Right lobe of liver (tissue), 6 donors: Measurements from ENCODE around the gene FOXRED1. TPM values are rescaled to one million over a fixed set of nuclear protein-coding genes. Genes with fewer than 3 reads are reported as not detected.

Experiments used
- ATAC-seq, 4 donors: fragments of 200-7000 bp; cut with Tn5 transposase; one replicate each; pipeline ENCODE4 v1.9.1; 2020; ENCODE audit warnings: mild to moderate bottlenecking in 4 of 4, moderate library complexity in 4 of 4
- DNase-seq, 3 donors: peaks; one replicate each; pipeline ENCODE4 v3.0.0-alpha.2; 2020
- H3K27ac ChIP-seq, 3 donors: fragments of 200-600 bp; one replicate each; pipeline ENCODE4 v1.8.0; 2022
- H3K27me3 ChIP-seq, 2 donors: fragments of 200-600 bp; one replicate each; pipeline ENCODE4 v1.8.0; 2022
- H3K36me3 ChIP-seq, 4 donors: fragments of 200-600 bp; sonication (generic) in 1 of 4; one replicate each; pipeline versions ENCODE4 v1.5.1 to v1.8.0; 2017 to 2022; ENCODE audit warnings: control low read depth in 1 of 4
- H3K4me1 ChIP-seq, 4 donors: fragments of 200-600 bp; sonication (generic) in 1 of 4; one replicate each; pipeline versions ENCODE4 v1.5.1 to v1.8.0; 2017 to 2022; ENCODE audit warnings: control low read depth in 1 of 4
- H3K4me3 ChIP-seq, 3 donors: fragments of 200-600 bp; one replicate each; pipeline ENCODE4 v1.8.0; 2022
- H3K9me3 ChIP-seq, 4 donors: fragments of 200-600 bp; sonication (generic) in 1 of 4; one replicate each; pipeline versions ENCODE4 v1.5.1 to v1.8.0; 2017 to 2022; ENCODE audit warnings: control low read depth in 1 of 4
- CTCF ChIP-seq, 4 donors: fragments of 200-600 bp in 3 of 4; fragments of 450-650 bp in 1 of 4; IDR thresholded peaks; one replicate each; pipeline versions ENCODE4 v1.5.1 to v1.8.0; 2016 to 2022; ENCODE audit warnings: antibody characterized with exemption in 4 of 4, mild to moderate bottlenecking in 2 of 4
- POLR2A ChIP-seq: fragments of 450-650 bp; IDR thresholded peaks from one replicate; pipeline ENCODE4 v1.6.1; 2017; ENCODE audit warnings: antibody characterized with exemption, mild to moderate bottlenecking
- WGBS: methylation state at CpG from one replicate; pipeline ENCODE4 v1.1.6; 2018; ENCODE audit warnings: low coverage, low lambda C conversion rate; ENCODE audit not compliant: insufficient coverage; ENCODE audit errors: missing lambda C conversion rate; 5-methylcytosine and 5-hydroxymethylcytosine counted together
- intact Hi-C, 2 donors: fragments of 100-400 bp; cut with DNase I; formaldehyde crosslinking; loops; one replicate each; pipeline versions ENCODE4 v1.11.2 to v1.14.1; 2022
- total RNA-seq, 6 experiments: library from RNA; depleted of rRNA in 2 of 6; stranded (reverse); fragments of >200 nt in 2 of 6; fragmentation: NEBNext Ultra II Directional in 3 of 6; extraction: Animal tissue kit (Norgen Biotek cat#: 25700) in 3 of 6; gene quantifications; one replicate each; pipeline versions ENCODE4 v1.1.0 to v1.2.4, GENCODE V29; 2016 to 2023
- donor health status: DM: no; HTN: yes; CAD: no.
- donor health status: DM: no; HTN: no; CAD: no.
- donor health status: DM: no; HTN: no; CAD: no.
- donor health status: DM: no; HTN: yes; CAD: no.
- donor health status: DM: no; HTN: yes; CAD: no.

FOXRED1 gene
- total RNA-seq, 6 experiments from 2014 or later: 18.6 to 50.2 (median 39.8) TPM

- no peak for DNase-seq
- H3K27ac ChIP-seq: no peak overlapping the region
- no peaks in the 10 kb centered on the region for H3K27me3 ChIP-seq
- WGBS: 92% methylated on average over 2 of the region's 8 CpGs
- H3K9me3 ChIP-seq: no peaks in the 10 kb centered on the region
- no peak for TF ChIP-seq CTCF (IDR thresholded peaks at IDR 0.05)
- TF ChIP-seq POLR2A: no peak
- intact Hi-C loops: loop anchor here in 1 of 2 donors (10.0 kb wide), 1 partner anchor 51 kb away; the partner anchor contains the start of genes FAM118B and RPUSD4
- ATAC-seq: no peak
- H3K4me1 ChIP-seq: peaks cover 0 to 15% (median 4%) of the 10 kb centered on the region in 4 donors
- H3K36me3 ChIP-seq: peaks cover 7 to 60% (median 31%) of the 10 kb centered on the region in 4 donors
- H3K4me3 ChIP-seq: no peak overlapping the region
Measured at GRCh38 chr11:126265811-126266210, 3.1 kb upstream of the FOXRED1 start.

- Histone ChIP-seq H3K36me3 (peaks cover 7 to 46% (median 26%) of the 10 kb centered on the region in 4 donors), H3K27ac (peak overlapping the region; percentile 81 to 97 (median 86)), H3K9me3 (no peaks in the 10 kb centered on the region), H3K27me3 (no peaks in the 10 kb centered on the region), H3K4me3 (peak overlapping the region; percentile 82 to 91 (median 88)), H3K4me1 (peaks cover 0 to 15% (median 4%) of the 10 kb centered on the region in 4 donors)
- intact Hi-C loops: loop anchor here in 1 of 2 donors (10.0 kb wide), 1 partner anchor 53 kb away; the partner anchor contains the start of genes FAM118B and RPUSD4
- WGBS: 21% methylated on average over 6 of the region's 6 CpGs
- no peak for TF ChIP-seq CTCF (IDR thresholded peaks at IDR 0.05)
- no peak for TF ChIP-seq POLR2A
- DNase-seq: peak; percentile 82 to 96 (median 90)
- peak; percentile 55 to 66 (median 59) for ATAC-seq
Measured at GRCh38 chr11:126267650-126268049, 1.3 kb upstream of the FOXRED1 start.

GRCh38 chr11:126268361-126268707, 620 bp upstream of the FOXRED1 start:
- peak in 1 of 3 donors; percentile 30 for DNase-seq
- H3K27ac ChIP-seq: peak overlapping the region; percentile 81 to 97 (median 86)
- peaks cover 0 to 15% (median 4%) of the 10 kb centered on the region in 4 donors for H3K4me1 ChIP-seq
- 0% methylated on average over 11 of the region's 23 CpGs for WGBS
- TF ChIP-seq CTCF (IDR thresholded peaks at IDR 0.05) (no peak), POLR2A (no peak)
- peak; percentile 2 to 30 (median 23) for ATAC-seq
- no peaks in the 10 kb centered on the region for H3K9me3 ChIP-seq
- H3K4me3 ChIP-seq: peak overlapping the region; percentile 82 to 91 (median 88)
- H3K36me3 ChIP-seq: peaks cover 6 to 46% (median 23%) of the 10 kb centered on the region in 4 donors
- intact Hi-C loops: loop anchor here in 1 of 2 donors (10.0 kb wide), 1 partner anchor 54 kb away; the partner anchor contains the start of genes FAM118B and RPUSD4
- H3K27me3 ChIP-seq: no peaks in the 10 kb centered on the region

GRCh38 chr11:126277322-126277721, 8.4 kb downstream of the FOXRED1 start:
- intact Hi-C loops: no loop called here
- TF ChIP-seq POLR2A: no peak
- no peak for TF ChIP-seq CTCF (IDR thresholded peaks at IDR 0.05)
- Histone ChIP-seq H3K9me3 (no peaks in the 10 kb centered on the region), H3K27me3 (no peaks in the 10 kb centered on the region), H3K36me3 (peaks cover 0 to 24% (median 6%) of the 10 kb centered on the region in 4 donors), H3K4me1 (peaks cover 0 to 37% (median 15%) of the 10 kb centered on the region in 4 donors), H3K27ac (peak overlapping the region in 2 of 3 donors; percentile 70 to 87), H3K4me3 (no peak overlapping the region)
- peak in 2 of 3 donors; percentile 82 to 86 for DNase-seq
- peak; percentile 30 to 75 (median 72) for ATAC-seq
- 36% methylated on average over 5 of the region's 11 CpGs for WGBS
